ENCODE data around the gene CLDN22. TPM values are rescaled to one million over a fixed set of nuclear protein-coding genes. Genes with fewer than 3 reads are reported as not detected.
"Not testable (repeated sequence)": the region's sequence is repeated elsewhere in the genome, so short reads cannot be mapped to it uniquely, and the experiment has no call there.

The CLDN22 gene
- total and polyA plus RNA-seq, 9 of the 15 experiments (the other 6 are each of a cell fraction or from before 2014, with no cell fraction given): 0.21 TPM; not detected in 8

- no peak for TF ChIP-seq TAF1 (IDR thresholded peaks at IDR 0.05; ENCODE audit: control insufficient read depth, extremely low read depth, insufficient read depth, low read length, severe bottlenecking)
Measured at GRCh38 chr4:183324619-183325018, 4.5 kb upstream of the CLDN22 start (continued).

- CTCF ChIA-PET (ENCODE audit: low intra/inter-chr PET ratio); H3K27me3 ChIP-seq (ENCODE audit: control insufficient read depth in 2 of 2, insufficient read depth in 2 of 2, low read length in 2 of 2); H3K9me3 ChIP-seq (replicated peaks; ENCODE audit: control insufficient read depth, insufficient read depth, low read depth, low read length); H4K20me1 ChIP-seq (replicated peaks; ENCODE audit: control insufficient read depth, insufficient read depth, low read length); POLR2A ChIA-PET; H3K9ac ChIP-seq (ENCODE audit: insufficient read depth in 1 of 2, low read depth in 2 of 2, low read length in 2 of 2); FAIRE-seq; H3K4me1 ChIP-seq (replicated peaks in 1 of 2; ENCODE audit: control insufficient read depth in 2 of 2, insufficient read depth in 2 of 2, low read length in 2 of 2); DNase-seq (ENCODE audit: extremely low read depth in 1 of 4, low spot score in 3 of 4); H3K4me3 ChIP-seq; BruUV-seq (replicated peaks); H2AFZ ChIP-seq (ENCODE audit: low read depth, low read length); H3K79me2 ChIP-seq (ENCODE audit: control insufficient read depth, insufficient read depth, low read length); in situ Hi-C loops (cut with MboI); H3K36me3 ChIP-seq (ENCODE audit: control insufficient read depth, insufficient read depth, low read length); H3K4me2 ChIP-seq (ENCODE audit: insufficient read depth, low read length); ATAC-seq; H3K27ac ChIP-seq (ENCODE audit: extremely low read depth, low read depth, low read length); intact Hi-C loops (cut with micrococcal nuclease); H3K9me1 ChIP-seq (ENCODE audit: control insufficient read depth, insufficient read depth, low read length): not testable (repeated sequence)
- WGBS (ENCODE audit: insufficient coverage, low coverage, missing lambda C conversion rate): 71% methylated on average over 7 of the region's 11 CpGs
Measured at GRCh38 chr4:183324056-183324455, 4.0 kb upstream of the CLDN22 start.

- Histone ChIP-seq H3K4me2 (ENCODE audit: insufficient read depth, low read length) (no peak overlapping the region), H3K9ac (ENCODE audit: insufficient read depth in 1 of 2, low read depth in 2 of 2, low read length in 2 of 2) (no peak overlapping the region), H2AFZ (ENCODE audit: low read depth, low read length) (no peak overlapping the region), H3K79me2 (ENCODE audit: control insufficient read depth, insufficient read depth, low read length) (no peaks in the 10 kb centered on the region), H3K27me3 (ENCODE audit: control insufficient read depth in 2 of 2, insufficient read depth in 2 of 2, low read length in 2 of 2) (no peaks in the 10 kb centered on the region), H3K4me1 (replicated peaks in 1 of 2; ENCODE audit: control insufficient read depth in 2 of 2, insufficient read depth in 2 of 2, low read length in 2 of 2) (no peaks in the 10 kb centered on the region), H3K9me1 (ENCODE audit: control insufficient read depth, insufficient read depth, low read length) (no peaks in the 10 kb centered on the region), H3K4me3 (no peak overlapping the region), H4K20me1 (replicated peaks; ENCODE audit: control insufficient read depth, insufficient read depth, low read length) (no peaks in the 10 kb centered on the region), H3K27ac (ENCODE audit: extremely low read depth, low read depth, low read length) (no peak overlapping the region), H3K9me3 (replicated peaks; ENCODE audit: control insufficient read depth, insufficient read depth, low read depth, low read length) (peaks cover 3% of the 10 kb centered on the region; the same call in 1 of the 2 replicates), H3K36me3 (ENCODE audit: control insufficient read depth, insufficient read depth, low read length) (no peaks in the 10 kb centered on the region)
- POLR2A ChIA-PET: no interaction called here
- intact Hi-C loops (cut with micrococcal nuclease): no loop called here
- CTCF ChIA-PET (ENCODE audit: low intra/inter-chr PET ratio): no interaction called here
- ATAC-seq (no peak), FAIRE-seq (no peak), DNase-seq (ENCODE audit: extremely low read depth in 1 of 4, low spot score in 3 of 4) (no peak)
- 50% methylated on average over 6 of the region's 6 CpGs for WGBS (ENCODE audit: insufficient coverage, low coverage, missing lambda C conversion rate)
- no peak for TF ChIP-seq RBFOX2 (IDR thresholded peaks at IDR 0.05; ENCODE audit: low read depth, low read length)
- in situ Hi-C loops (cut with MboI): no loop called here
- BruUV-seq (replicated peaks): no TSS peak
Measured at GRCh38 chr4:183323295-183323694, 3.2 kb upstream of the CLDN22 start.

Measured in K562 (cell line).